NCI-H748 treated with DMSO at 0.1 percent for 48 hours (cell line): ENCODE measurements around the gene PTPRM.
"Not testable (repeated sequence)": the region's sequence is repeated elsewhere in the genome, so short reads cannot be mapped to it uniquely, and the experiment has no call there.

Experiments used
- DNase-seq: peaks from one replicate; lab custom pipeline; 2025; lab: John Stamatoyannopoulos, UW

The PTPRM gene

DNA sequence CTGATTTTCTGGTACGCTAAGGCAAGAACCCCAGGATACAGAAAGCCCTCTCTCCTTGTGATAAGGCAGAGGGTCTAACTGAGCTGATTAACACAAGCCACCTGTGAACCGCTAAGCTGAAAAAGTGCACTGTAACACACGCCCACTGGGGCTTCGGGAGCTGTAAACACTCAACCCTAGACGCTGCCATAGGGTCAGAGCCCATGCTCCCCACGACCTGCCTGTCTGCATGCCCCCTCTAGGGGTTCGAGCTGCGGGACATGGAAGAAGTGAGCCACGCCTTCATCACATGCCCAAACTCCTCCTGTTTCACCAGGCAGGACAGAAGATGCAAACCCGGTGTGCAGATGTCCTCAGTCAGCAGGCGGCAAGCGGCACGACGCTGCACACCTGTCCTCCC, 868.3 kb downstream of the PTPRM start:
- no peak for DNase-seq

DNA sequence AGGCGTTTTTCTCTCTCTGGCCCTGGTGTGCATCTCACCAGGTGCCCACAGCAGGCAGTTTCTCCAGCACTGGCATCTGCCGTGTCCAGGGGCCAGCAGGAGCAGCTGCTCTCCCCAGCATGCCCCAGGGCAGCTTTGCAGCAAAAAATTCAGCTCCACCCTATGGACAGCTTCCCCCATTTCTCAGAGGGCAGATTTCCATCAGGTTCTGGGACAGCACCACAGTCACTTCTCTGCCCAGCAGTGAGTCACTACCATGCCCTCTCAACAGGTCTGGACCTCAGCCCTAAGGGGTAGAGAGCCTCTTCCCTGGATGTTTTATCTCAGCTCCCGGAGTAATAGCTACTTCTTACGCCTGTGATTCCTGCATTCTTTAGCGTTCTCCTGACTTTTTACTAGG, 871.9 kb downstream of the PTPRM start:
- no peak for DNase-seq

DNA sequence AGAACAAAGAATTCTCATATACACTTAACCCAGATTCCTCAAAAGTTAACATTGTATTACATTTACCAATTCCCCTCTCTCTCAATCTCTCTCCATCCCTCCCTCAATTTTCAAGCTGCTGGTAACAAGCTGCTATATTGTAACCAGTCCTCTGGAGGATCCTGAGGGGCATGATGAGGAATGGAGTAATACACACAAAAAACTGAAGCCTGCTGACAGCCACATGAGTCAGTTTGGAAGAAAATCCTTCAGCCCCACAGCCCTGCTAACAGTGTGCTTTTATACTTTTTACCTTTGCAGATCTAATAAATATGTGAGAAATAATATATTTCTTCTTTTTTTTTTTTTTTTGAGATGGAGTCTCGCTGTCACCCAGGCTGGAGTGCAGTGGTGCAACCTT, 876.4 kb downstream of the PTPRM start:
- no peak for DNase-seq

DNA sequence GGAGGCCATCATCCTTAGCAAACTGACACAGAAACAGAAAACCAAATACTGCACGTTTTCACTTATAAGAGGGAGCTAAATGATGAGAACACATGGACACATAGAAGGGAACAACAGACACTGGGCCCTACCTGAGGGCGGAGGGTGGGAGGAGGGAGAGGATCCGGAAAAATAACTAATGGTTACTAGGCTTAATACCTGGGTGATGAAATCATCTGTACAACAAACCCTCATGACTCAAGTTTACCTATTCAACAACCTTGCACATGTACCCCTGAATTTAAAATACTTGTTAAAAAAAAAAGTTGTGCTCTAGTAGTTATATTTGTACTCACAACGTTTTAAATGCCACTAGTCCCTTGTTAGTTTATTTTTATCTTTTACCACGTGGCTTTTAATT, 879.8 kb downstream of the PTPRM start:
- DNase-seq = not testable (repeated sequence)

DNA sequence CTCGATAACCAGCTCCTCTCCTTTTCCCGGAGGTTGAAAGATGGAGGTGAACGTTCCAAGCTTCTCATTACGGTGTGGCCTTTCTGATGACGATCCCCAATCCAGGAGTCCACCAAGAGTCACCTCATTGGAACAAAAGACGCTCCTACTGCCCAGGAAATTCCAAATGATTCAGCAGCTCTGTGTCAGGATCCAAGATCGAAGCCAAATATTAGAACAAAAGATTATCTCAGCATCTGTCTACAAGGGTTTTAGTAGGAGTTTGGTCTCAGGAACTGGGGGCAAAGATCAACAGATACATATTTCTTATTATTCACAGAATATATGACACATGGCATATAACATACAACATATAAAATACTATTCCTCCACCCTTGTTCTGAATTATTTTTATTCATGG, 881.0 kb downstream of the PTPRM start:
- no peak for DNase-seq

DNA sequence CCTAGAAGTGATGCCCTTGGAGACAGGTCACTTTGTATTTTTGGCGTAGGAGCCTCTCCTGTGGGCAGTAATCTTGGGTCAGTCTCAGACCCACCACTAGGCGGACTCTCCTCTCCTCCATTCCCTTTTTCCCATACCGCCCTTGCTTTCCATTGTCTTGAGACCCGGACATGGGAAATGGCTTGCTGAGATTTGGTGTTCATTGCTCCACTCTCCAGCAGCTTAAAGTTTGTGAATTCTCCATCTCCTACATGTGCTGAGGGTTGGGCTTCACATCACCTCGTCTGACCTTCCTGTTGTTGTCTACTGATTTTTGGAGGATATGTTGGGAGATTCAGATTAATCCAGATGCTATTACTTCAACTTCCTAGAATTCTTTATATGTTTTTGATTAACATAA, 882.9 kb downstream of the PTPRM start:
- no peak for DNase-seq

DNA sequence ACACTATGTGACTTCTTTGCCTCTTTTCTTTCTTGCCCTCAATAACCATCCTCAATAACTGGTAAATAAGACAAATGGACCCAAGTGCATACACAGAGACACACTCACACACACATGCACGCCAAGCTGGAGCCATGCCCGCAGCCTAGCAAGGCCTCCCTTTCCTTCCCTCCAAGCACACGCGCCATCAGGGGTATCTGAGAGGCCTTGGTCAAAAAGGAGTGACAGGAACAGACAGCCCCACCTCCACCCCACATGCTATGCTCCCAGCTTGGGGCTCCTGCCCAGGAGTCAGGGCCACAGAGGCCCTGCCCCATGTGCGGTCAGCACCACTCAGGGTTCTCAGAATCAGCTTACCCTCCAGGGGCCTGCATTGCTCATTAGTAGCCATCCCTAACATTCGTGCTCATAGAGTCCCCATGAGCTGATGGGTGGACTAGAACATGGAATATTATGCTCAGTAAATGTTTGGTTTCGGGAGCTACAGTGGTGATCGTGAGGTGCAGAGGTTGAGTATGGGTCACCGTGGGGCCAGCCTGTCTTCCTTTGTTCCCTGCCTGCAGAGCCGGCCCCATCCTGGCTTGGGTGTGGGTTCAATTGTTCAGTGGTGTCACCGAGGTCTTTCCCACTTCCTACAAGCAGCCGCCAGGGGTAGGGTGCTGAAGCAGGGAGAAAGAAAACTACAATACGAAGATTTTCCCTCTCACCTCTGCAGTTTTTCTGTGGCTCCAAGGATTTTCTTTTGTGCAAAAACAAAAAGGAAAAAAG, 884.0 kb downstream of the PTPRM start:
- no peak for DNase-seq

DNA sequence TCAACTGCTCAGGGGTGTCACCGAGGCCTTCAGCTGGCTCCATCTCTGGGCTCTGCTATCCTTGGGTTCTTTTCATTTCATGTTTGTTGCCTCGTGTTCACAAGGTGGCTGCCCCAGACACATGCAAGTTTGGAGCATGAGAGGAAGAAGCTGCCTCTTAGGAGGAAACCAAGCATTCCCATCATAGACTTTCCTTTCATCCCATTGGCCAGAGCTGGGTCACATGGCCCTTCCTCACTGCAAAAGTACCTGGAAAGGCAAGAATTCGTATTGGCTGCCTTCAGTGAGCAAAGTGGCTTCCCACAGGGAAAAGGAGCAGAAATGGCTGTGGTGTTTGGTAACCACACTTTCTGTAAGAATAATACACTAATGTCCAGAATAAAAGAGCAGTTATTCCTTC, 886.4 kb downstream of the PTPRM start:
- no peak for DNase-seq

DNA sequence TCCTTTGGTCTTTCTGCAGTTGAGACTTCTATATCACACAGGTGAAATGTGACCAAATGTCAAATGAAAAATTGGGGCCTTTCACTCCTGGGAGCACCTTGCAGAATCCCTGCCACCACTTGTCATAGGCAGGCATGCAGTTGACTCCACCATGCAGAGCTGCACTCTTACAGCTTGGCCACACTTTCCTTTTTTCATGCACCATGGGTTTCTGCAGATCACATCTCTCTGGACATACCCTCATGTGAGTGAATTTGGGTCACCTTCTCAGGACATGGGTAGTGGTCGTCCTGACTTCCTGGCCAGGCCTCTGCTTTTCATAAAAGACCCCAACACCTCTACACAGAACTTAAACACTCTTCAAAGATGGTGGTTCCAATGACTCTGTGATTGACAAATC, 887.0 kb downstream of the PTPRM start:
- no peak for DNase-seq

DNA sequence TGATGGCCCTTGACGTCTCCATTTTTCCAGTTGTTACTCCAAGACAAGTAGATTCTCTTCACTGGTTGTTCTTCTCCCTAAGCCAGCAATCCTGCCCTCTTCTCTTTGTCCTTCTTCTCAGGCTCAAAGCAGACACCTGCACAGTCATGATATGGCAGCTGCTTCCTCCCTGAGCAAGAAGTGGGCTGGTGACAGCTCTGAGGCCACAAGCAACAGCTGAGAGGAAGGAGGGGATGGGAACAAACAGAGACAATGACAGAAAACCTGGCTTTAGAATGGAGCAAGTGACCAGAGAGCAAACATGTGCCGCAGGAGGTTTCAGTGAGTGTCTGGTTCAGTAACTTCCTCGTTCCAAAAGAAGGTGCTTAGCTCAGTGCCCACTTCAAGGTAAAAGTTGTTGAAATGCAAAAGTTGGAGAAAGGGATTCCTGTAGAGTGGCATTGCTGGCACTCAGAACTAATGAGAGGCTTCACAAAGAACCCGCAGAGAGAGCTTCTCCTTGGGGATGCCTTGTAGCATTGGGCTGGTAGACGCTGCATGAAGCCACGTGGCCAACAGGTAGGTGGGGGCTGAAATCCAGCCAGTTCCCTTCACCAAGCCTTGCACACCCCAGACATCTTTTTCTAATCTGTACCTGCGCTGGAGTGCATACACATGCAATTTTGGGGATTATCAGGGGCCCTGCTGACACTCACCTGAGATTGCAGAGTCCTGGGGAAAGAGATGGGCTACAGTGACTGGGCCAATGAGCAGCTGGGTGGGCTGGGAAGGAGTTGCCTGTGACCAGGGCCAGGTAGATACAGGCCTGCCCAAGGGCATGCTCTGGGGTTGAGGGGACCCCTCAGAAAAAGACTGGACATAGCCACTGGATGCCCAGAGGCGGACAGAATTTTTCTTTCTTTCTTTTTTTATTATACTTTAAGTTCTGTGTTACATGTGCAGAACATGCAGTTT, 888.8 kb downstream of the PTPRM start:
- no peak for DNase-seq
